H9 (cell line): ENCODE results near the gene DIP2A. TPM values are rescaled to one million over a fixed set of nuclear protein-coding genes. Genes with fewer than 3 reads are reported as not detected.

ENCODE experiments used
- DNase-seq: peaks from one replicate; pipeline ENCODE4 v3.0.0-alpha.2; 2017
- H2AFZ ChIP-seq: one replicate; pipeline ENCODE4 v1.6.1; 2013; ENCODE audit warnings: mild to moderate bottlenecking, low read length, control low read depth, moderate library complexity
- H2AK5ac ChIP-seq: 2 replicates; pipeline ENCODE4 v1.6.1; 2013; ENCODE audit warnings: low read length, control low read depth, mixed read lengths; ENCODE audit not compliant: insufficient read length
- H2BK120ac ChIP-seq: one replicate; pipeline ENCODE4 v1.6.1; 2013; ENCODE audit warnings: low read depth, mild to moderate bottlenecking, low read length, control low read depth, inconsistent platforms; ENCODE audit not compliant: poor library complexity, severe bottlenecking
- H2BK12ac ChIP-seq: 2 replicates; pipeline ENCODE4 v1.6.1; 2013; ENCODE audit warnings: low read length, control low read depth, mixed read lengths, low read depth; ENCODE audit not compliant: insufficient read length
- H2BK15ac ChIP-seq: 2 replicates; pipeline ENCODE4 v1.6.1; 2013; ENCODE audit warnings: low read depth, low read length, control low read depth
- H2BK20ac ChIP-seq: one replicate; pipeline ENCODE4 v1.6.1; 2013; ENCODE audit warnings: low read depth, mild to moderate bottlenecking, low read length, control low read depth, inconsistent platforms; ENCODE audit not compliant: poor library complexity, severe bottlenecking
- H2BK5ac ChIP-seq: 2 replicates; pipeline ENCODE4 v1.6.1; 2013; ENCODE audit warnings: low read length, control low read depth, mixed read lengths; ENCODE audit not compliant: insufficient read length
- H3K14ac ChIP-seq: 2 replicates; pipeline ENCODE4 v1.6.1; 2013; ENCODE audit warnings: low read length, control low read depth; ENCODE audit not compliant: insufficient read depth
- H3K18ac ChIP-seq: 2 replicates; pipeline ENCODE4 v1.6.1; 2013; ENCODE audit warnings: low read depth, mild to moderate bottlenecking, mixed read lengths, low read length, control low read depth; ENCODE audit not compliant: insufficient read length
- H3K23ac ChIP-seq: 2 replicates; pipeline ENCODE4 v1.6.1; 2013; ENCODE audit warnings: low read length, control low read depth, mixed read lengths, low read depth; ENCODE audit not compliant: insufficient read length
- H3K23me2 ChIP-seq: 2 replicates; pipeline ENCODE4 v1.6.1; 2013; ENCODE audit warnings: low read depth, mild to moderate bottlenecking, mixed read lengths, low read length, control low read depth; ENCODE audit not compliant: insufficient read length, poor library complexity, severe bottlenecking
- H3K27ac ChIP-seq: 2 replicates; pipeline ENCODE4 v1.5.1; 2013; ENCODE audit warnings: low read length, control low read depth, mixed read lengths, low read depth; ENCODE audit not compliant: insufficient read length
- H3K27me3 ChIP-seq: 2 replicates; pipeline ENCODE4 v1.6.1; 2013; ENCODE audit warnings: low read length, control low read depth, inconsistent platforms; ENCODE audit not compliant: insufficient read depth
- H3K4ac ChIP-seq: 2 replicates; pipeline ENCODE4 v1.6.1; 2013; ENCODE audit warnings: low read depth, mild to moderate bottlenecking, control low read depth, inconsistent platforms, low read length, moderate library complexity
- H3K4me1 ChIP-seq: 2 replicates; pipeline ENCODE4 v1.6.1; 2013; ENCODE audit warnings: low read length, control low read depth, inconsistent platforms; ENCODE audit not compliant: insufficient read depth
- H3K4me2 ChIP-seq: 2 replicates; pipeline ENCODE4 v1.6.1; 2013; ENCODE audit warnings: low read length, control low read depth, mixed read lengths; ENCODE audit not compliant: insufficient read length, insufficient read depth
- H3K56ac ChIP-seq: 2 replicates; pipeline ENCODE4 v1.6.1; 2013; ENCODE audit warnings: low read depth, mild to moderate bottlenecking, mixed read lengths, low read length, control low read depth; ENCODE audit not compliant: insufficient read length
- H3K79me1 ChIP-seq: 2 replicates; pipeline ENCODE4 v1.6.1; 2013; ENCODE audit warnings: low read depth, mild to moderate bottlenecking, moderate library complexity, low read length, control low read depth, inconsistent platforms; ENCODE audit not compliant: insufficient read depth, poor library complexity, severe bottlenecking
- H3K79me2 ChIP-seq: 2 replicates; pipeline ENCODE4 v1.6.1; 2013; ENCODE audit warnings: low read length, control low read depth, inconsistent platforms; ENCODE audit not compliant: insufficient read depth
- H3K9ac ChIP-seq: 2 replicates; pipeline ENCODE4 v1.6.1; 2013; ENCODE audit warnings: low read length, control low read depth, mixed read lengths; ENCODE audit not compliant: insufficient read length; ENCODE audit errors: extremely low read depth
- H3K9me3 ChIP-seq: one replicate; pipeline ENCODE4 v1.6.1; 2013; ENCODE audit warnings: low read depth, low read length, inconsistent platforms; ENCODE audit not compliant: control insufficient read depth
- H3T11ph ChIP-seq: one replicate; pipeline ENCODE4 v1.6.1; 2013; ENCODE audit warnings: mild to moderate bottlenecking, low read length, control low read depth, inconsistent platforms
- H4K20me1 ChIP-seq: one replicate; pipeline ENCODE4 v1.6.1; 2013; ENCODE audit not compliant: control insufficient read depth, insufficient read length, insufficient read depth
- H4K5ac ChIP-seq: 2 replicates; pipeline ENCODE4 v1.6.1; 2013; ENCODE audit warnings: low read depth, mild to moderate bottlenecking, mixed read lengths, low read length, control low read depth; ENCODE audit not compliant: insufficient read length
- H4K8ac ChIP-seq: replicated peaks from 2 replicates; pipeline ENCODE4 v1.6.1; 2013; ENCODE audit warnings: low read length, control low read depth, mixed read lengths, low read depth; ENCODE audit not compliant: insufficient read length
- H4K91ac ChIP-seq: 2 replicates; pipeline ENCODE4 v1.6.1; 2013; ENCODE audit warnings: low read depth, mild to moderate bottlenecking, moderate library complexity, mixed read lengths, low read length, control low read depth; ENCODE audit not compliant: insufficient read length
- H3K27ac Mint-ChIP-seq, 3 experiments: 2 replicates in 2 of 3; 3 replicates in 1 of 3; pipeline ENCODE4 v1.8.0; 2020 to 2021; ENCODE audit warnings: mixed read lengths in 3 of 3, mild to moderate bottlenecking in 1 of 3, moderate library complexity in 1 of 3
- H3K27me3 Mint-ChIP-seq: 2 replicates; pipeline ENCODE4 v1.8.0; 2021; ENCODE audit warnings: low read depth, mild to moderate bottlenecking, moderate library complexity, mixed read lengths
- H3K36me3 Mint-ChIP-seq, 3 experiments: 2 replicates in 2 of 3; 3 replicates in 1 of 3; pipeline ENCODE4 v1.8.0; 2020 to 2021; ENCODE audit warnings: low read depth in 3 of 3, mixed read lengths in 3 of 3; ENCODE audit not compliant: insufficient read depth in 1 of 3
- H3K4me1 Mint-ChIP-seq, 2 experiments: 2 replicates each; pipeline ENCODE4 v1.8.0; 2020; ENCODE audit warnings: mixed read lengths in 2 of 2
- H3K4me3 Mint-ChIP-seq, 2 experiments: 2 replicates in 1 of 2; 3 replicates in 1 of 2; pipeline ENCODE4 v1.8.0; 2020 to 2021; ENCODE audit warnings: mild to moderate bottlenecking in 2 of 2, mixed read lengths in 2 of 2, moderate library complexity in 1 of 2
- H3K9me3 Mint-ChIP-seq, 2 experiments: 2 replicates in 1 of 2; 3 replicates in 1 of 2; pipeline ENCODE4 v1.8.0; 2020; ENCODE audit warnings: mild to moderate bottlenecking in 2 of 2, mixed read lengths in 2 of 2, moderate library complexity in 1 of 2
- CTCF ChIP-seq: fragments of 200-600 bp; sonication (generic); conservative IDR thresholded peaks from 3 replicates; pipeline ENCODE4 v1.8.0; 2021; ENCODE audit warnings: antibody characterized with exemption, mild to moderate bottlenecking
- WGBS: extraction: QIAGEN DNeasy Blood & Tissue Kit; methylation state at CpG from one replicate; pipeline ENCODE4 v1.1.7; 2013; ENCODE audit warnings: missing lambda C conversion rate, low lambda C conversion rate, mixed read lengths; ENCODE audit not compliant: insufficient read length; ENCODE audit errors: extremely low coverage; 5-methylcytosine and 5-hydroxymethylcytosine counted together
- total RNA-seq: library from RNA; stranded (reverse); gene quantifications from 2 replicates; pipeline ENCODE4 v1.2.1, GENCODE V29; 2021

DIP2A gene
- total RNA-seq, 1 experiment from 2014 or later: 25.2 TPM

- Histone ChIP-seq H3K79me2 (no peaks in the 10 kb centered on the region), H3T11ph (no peak overlapping the region), H3K4me2 (no peak overlapping the region), H3K9me3 (no peaks in the 10 kb centered on the region), H4K91ac (no peak overlapping the region), H3K56ac (no peak overlapping the region), H3K14ac (no peak overlapping the region), H3K23ac (no peak overlapping the region), H3K23me2 (no peaks in the 10 kb centered on the region), H3K18ac (no peak overlapping the region), H2BK12ac (no peak overlapping the region), H3K4me1 (no peaks in the 10 kb centered on the region), H2AK5ac (no peak overlapping the region), H2BK15ac (no peak overlapping the region), H2AFZ (no peak overlapping the region), H3K9ac (no peak overlapping the region), H4K20me1 (no peaks in the 10 kb centered on the region), H3K4ac (no peak overlapping the region), H3K27ac (no peak overlapping the region), H2BK120ac (no peak overlapping the region), H2BK5ac (no peak overlapping the region), H3K79me1 (no peaks in the 10 kb centered on the region), H3K27me3 (no peaks in the 10 kb centered on the region), H2BK20ac (no peak overlapping the region), H4K5ac (no peak overlapping the region), H4K8ac (no peak overlapping the region)
- Mint-ChIP-seq H3K4me3 (no peak overlapping the region), H3K4me1 (0 out of 4 replicates have a peak, but pooled peaks cover 0 to 2% of the 10 kb centered on the region in 2 experiments), H3K36me3 (peaks cover 35 to 80% (median 76%) of the 10 kb centered on the region in 3 experiments), H3K27me3 (no peaks in the 10 kb centered on the region), H3K27ac (no peak overlapping the region), H3K9me3 (no peaks in the 10 kb centered on the region)
- TF ChIP-seq CTCF: no peak
- DNase-seq: no peak
- WGBS: no CpG with 5 or more reads among the region's 15 CpGs
Observed at GRCh38 chr21:46436621-46437020, 22.1 kb upstream of the DIP2A start.
